GM23248 (cell line): ENCODE results near the gene ANTKMT.

Experiments
- EZH2 ChIP-seq: fragments of 200-600 bp; sonication (generic); IDR thresholded peaks from 2 replicates; pipeline ENCODE4 v1.6.1; 2018; ENCODE audit warnings: antibody characterized with exemption, mild to moderate bottlenecking; ENCODE audit not compliant: insufficient read depth, poor library complexity, severe bottlenecking
- EZH2phosphoT487 ChIP-seq: fragments of 200-600 bp; sonication (generic); IDR thresholded peaks from 2 replicates; pipeline ENCODE4 v1.6.1; 2018; ENCODE audit warnings: antibody characterized with exemption, moderate library complexity, mild to moderate bottlenecking, low read depth; ENCODE audit not compliant: insufficient read depth

DNA sequence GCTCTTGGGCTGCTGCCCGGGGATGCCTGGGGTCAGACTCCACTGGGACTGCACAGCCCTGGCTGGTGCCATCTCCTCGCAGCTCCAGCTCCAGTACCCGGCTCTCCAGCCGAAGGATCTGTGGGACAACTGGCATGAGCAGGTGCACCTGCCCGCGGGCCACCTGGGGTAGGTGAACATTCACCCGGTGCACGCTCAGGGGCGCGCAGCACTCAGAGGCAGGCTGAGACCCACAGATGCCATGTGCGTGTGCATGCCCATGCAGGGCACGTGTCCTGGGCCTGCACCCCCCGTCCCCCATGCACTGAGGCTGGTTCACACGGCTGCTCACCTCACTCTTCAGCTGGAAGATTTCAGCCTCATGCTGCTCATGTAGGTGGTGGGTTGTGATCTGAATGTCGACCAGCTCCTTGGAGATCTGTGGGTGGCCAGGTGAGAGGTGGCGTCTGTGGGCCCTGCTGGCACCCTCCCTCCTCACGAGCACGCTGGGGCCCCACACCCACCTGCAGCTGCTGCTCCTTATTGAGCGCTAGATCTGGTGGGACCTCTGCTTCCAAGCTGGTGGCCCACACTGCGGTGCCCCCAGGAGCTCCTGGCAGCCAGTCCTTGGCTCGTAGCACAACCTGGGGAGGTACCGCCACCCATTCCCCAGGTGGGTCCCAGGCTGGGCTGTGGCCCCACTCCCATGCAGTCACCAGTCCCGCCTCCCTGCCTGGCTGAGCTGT, 4.7 kb downstream of the ANTKMT start:
- no peak for TF ChIP-seq EZH2
- no peak for TF ChIP-seq EZH2phosphoT487
